Activated CD8-positive, alpha-beta memory T cell treated with anti-CD3 and anti-CD28 coated beads for 48 hours (primary cell): ENCODE measurements around the gene RPTOR.

Source experiments
- DNase-seq, 3 experiments: peaks; one replicate each; pipeline ENCODE4 v3.0.0-alpha.2; 2020; ENCODE audit warnings: low read depth in 2 of 3, low spot score in 2 of 3

RPTOR gene

GRCh38 chr17:80839970-80840369 lies 295.3 kb downstream of the RPTOR start:
- no peak for DNase-seq

DNA sequence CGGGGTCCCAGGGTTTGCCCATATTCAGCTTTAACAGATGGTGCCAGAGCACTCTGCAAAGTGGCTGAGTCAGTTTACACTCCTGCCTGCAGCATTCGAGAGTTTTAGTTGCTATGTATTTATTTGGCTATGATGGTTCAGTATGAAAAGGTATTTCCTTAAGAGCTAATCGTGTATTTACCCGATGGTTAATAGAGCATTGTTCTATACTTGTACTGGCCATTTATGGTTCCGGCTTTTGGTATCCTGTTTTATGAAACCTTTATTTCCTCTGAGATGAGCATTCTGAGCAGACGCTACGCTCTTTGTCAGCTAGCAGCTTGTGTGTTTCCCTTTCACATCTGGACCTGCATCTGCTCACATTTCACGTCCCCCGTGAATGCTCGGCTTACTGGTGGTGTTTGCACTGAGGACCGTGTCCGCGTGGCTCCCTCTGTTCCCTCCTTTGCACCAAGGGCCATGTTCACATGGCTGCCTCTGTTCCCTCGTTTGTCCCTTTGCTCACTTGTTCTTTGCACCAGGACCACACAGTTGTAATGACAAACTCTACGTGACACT lies 297.9 kb downstream of the RPTOR start:
- DNase-seq: no peak

GRCh38 chr17:80843741-80844156 lies 299.1 kb downstream of the RPTOR start:
- no peak for DNase-seq

DNA sequence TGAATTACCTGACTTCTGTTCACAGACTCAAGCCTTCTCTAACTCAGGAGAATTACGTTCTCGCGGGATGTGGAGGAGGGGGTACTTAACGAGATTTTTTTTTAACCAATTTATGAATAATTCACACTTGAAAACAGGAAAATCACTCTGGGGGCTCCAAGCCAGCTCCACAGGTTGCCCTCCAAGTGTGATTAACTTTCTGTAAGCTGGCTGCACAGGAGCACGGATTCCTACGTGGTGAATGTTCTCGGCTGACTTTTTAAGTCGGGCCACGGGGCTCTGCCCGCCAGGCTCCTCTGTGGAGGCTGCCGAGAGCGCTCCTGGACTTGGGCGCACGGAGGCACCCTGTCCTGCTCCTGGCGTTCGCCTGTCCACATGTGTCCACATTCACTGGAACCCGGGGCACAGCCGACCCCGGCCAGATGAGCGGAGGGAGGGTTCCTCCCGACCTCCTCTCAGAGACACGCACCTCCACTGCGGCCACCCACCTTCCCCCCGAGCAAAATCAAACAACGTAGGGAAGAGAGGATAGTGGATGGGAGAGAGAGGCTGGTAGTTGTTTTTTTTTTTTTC lies 299.9 kb downstream of the RPTOR start:
- no peak for DNase-seq

DNA sequence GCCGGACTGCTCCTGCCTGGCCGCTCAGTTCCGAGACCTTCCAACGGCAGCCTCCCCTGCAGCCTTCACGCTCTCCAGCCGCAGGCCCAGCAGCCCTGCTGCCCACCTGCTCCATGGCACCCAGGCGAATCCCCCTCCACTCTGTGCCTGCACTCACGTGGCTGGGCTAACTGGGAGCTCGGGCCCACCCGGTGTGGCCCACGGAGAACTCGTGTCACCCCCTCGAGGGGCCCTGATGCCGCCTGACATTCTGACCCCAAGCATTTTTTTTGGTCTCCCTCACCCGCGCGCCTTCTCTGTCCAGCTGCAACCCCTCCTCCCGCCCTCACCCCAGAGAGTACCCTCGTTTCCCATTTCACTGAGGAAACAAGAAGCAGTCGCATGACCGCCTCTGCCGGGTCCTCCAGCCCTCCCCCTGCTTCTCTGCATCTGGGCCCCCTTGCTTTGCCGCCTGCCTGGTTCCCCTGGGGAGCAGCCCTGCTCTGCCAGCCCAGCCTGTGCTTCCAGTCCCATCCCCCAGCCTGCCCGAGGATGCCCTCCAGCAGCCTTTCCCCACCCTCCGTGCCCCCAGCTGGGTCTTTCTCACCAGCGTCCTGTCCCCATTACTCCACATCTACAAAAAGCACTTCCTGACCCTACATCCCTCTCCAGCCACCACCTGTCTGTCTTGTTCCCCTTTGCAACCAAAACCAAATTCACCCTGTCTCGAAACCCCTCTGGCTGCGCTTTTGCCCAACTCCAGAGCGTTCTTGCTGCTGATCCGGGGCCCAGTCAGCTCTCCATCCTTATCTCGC lies 300.6 kb downstream of the RPTOR start:
- no peak for DNase-seq

GRCh38 chr17:80845863-80846671 lies 301.4 kb downstream of the RPTOR start:
- DNase-seq: no peak

- no peak for DNase-seq
Observed at GRCh38 chr17:80846932-80847331, 302.3 kb downstream of the RPTOR start.

- peak in 1 of 3 experiments; percentile 59 for DNase-seq
Observed at GRCh38 chr17:80847496-80848230, 303.0 kb downstream of the RPTOR start.

GRCh38 chr17:80848449-80849102 lies 303.9 kb downstream of the RPTOR start:
- no peak for DNase-seq

DNA sequence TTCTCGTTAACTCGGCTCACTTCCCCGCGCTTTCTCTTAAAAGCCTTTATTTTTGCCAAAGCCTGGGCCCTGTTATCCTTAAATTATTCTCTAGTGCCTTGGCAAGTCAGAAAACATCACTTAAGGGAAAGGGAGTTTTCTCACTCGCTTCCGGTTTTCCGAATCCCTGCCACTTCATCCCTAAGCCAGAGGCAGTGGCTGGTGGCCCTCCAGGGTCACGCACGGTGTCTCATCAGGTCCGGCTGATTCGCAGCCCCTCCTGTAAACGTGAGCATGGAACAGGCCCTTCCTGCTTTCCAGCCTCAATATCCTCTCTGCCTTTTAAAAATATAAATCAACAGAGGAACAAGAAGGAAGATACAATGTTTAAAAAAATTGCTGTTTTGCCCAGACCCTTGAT lies 304.5 kb downstream of the RPTOR start:
- DNase-seq: no peak

- no peak for DNase-seq
Observed at GRCh38 chr17:80850109-80850508, 305.5 kb downstream of the RPTOR start.

DNA sequence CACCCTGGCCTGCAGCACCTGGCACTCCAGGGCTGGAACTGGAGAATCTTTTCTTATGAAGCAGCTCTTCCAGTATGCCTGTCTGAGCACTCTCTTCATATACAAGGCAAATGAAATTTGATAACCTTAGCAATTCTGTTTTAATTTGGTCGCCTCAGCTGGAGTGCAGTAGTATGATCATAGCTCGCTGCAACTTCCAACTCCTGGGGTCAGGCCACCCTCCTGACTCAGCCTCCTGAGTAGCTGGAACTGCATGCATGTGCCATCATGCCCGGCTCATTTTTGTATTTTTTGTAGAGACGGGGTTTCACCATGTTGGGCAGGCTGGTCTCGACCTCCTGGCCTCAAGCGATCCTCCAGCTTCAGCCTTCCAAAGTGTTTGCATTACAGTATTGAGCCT lies 306.2 kb downstream of the RPTOR start:
- DNase-seq: no peak

DNA sequence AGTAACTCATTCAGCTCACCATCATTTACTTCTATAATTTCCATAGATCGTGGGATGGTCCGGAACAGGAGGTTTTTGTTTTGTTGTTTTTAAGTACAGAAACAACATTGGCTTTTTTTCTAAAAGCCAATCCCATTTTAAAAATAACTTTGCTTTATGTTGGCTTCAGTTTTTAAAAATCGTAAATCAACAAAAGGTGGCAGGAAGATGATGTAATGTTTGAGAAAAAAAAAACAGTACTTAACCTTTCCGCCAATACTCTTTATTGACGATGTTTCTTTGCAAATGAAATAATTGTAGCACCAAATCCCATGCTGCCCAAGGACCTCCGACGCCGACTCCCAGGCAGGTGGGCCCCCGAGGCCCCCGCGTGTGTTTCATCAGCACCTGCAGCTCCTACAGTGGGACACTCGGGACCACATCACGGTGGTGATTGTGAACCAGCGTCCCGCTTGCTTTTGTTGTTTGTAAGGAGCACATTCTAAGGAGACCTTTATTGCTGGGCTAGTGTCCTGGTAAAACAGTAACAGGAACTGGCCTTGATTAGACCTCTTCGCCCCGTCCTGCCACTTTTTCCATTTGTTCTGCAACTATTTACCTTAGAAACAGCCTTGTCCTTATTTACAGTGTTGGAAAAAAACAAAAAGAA lies 306.8 kb downstream of the RPTOR start:
- DNase-seq: no peak

DNA sequence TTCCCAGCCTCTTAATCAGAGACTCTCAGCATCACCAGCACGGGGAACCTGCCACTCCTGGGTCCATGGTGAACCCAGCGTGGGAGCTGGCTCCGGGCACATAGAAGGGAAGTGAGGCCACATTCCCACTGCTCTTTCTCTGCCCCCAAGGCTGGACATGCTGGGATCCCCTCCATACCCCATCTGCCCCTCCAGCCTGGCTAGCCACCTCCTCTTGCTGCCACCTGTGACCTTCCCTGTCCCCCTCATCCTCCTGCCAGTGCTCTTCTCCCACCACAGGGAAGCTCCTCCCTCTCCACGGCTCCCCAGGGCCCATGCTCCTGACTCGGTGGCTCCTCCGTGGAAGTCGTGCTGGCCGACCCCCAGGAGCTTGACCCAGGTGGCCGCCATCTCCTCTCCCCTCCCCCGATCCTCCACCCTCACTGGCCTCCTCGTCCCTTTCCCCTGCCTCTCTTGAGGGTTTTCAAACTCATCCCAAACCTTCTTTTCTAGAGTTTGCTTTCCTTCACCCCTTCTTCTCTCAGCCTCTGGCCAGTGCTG lies 307.9 kb downstream of the RPTOR start:
- no peak for DNase-seq

DNA sequence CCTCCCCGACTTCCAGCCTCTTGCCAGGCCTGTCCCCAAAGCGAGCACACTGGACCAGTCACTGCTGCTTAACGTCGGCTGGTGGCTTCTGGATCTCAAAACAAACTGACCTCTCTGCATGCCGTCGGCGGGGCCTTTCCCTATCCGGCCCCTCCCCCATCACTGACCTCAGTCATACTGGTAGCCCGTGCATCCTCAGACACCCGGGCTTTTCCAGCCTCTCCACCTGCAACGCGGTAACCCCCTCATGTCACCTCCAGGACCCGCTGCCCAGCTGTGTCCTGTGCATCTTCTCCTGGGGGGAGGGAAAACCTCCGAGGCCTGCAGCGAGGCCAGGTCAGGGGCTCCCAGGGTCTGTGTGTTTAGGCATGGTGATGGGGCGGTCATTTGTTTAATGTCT lies 308.4 kb downstream of the RPTOR start:
- DNase-seq: no peak

GRCh38 chr17:80854220-80854619 lies 309.6 kb downstream of the RPTOR start:
- no peak for DNase-seq

- DNase-seq: no peak
Observed at GRCh38 chr17:80855196-80855947, 310.7 kb downstream of the RPTOR start.

GRCh38 chr17:80855948-80856862 lies 311.6 kb downstream of the RPTOR start:
- DNase-seq: peak in 2 of 3 experiments; percentile 60 to 71
